Gastrocnemius medialis (tissue), 4 donors: ENCODE data around the gene MRPL40. TPM values are rescaled to one million over a fixed set of nuclear protein-coding genes. Genes with fewer than 3 reads are reported as not detected.

ENCODE experiments used
- ATAC-seq, 2 donors: fragments of 150-250 bp; one replicate each; pipeline ENCODE4 v1.9.1; 2016
- DNase-seq, 2 donors: peaks; one replicate each; pipeline ENCODE4 v3.0.0-alpha.2; 2019
- H3K27ac ChIP-seq, 4 donors: fragments of 200-600 bp; sonication (generic); 1 replicate in 1 of 4; 2 replicates in 3 of 4; pipeline ENCODE4 v1.5.1; 2016 to 2018; ENCODE audit warnings: mild to moderate bottlenecking in 2 of 4, moderate library complexity in 1 of 4
- H3K27me3 ChIP-seq, 3 donors: fragments of 200-600 bp; sonication (generic) in 2 of 3; 1 replicate in 1 of 3; 2 replicates in 2 of 3; pipeline versions ENCODE4 v1.5.1 to v1.6.0; 2016 to 2019; ENCODE audit warnings: mild to moderate bottlenecking in 1 of 3, moderate library complexity in 1 of 3
- H3K36me3 ChIP-seq, 2 donors: fragments of 200-600 bp; sonication (generic) in 1 of 2; one replicate each; pipeline ENCODE4 v1.5.1; 2017 to 2018
- H3K4me1 ChIP-seq, 2 donors: fragments of 200-600 bp; sonication (generic) in 1 of 2; one replicate each; pipeline ENCODE4 v1.5.1; 2016 to 2017; ENCODE audit warnings: mild to moderate bottlenecking in 2 of 2
- H3K4me3 ChIP-seq, 4 donors: fragments of 200-600 bp; sonication (generic) in 3 of 4; 1 replicate in 1 of 4; 2 replicates in 3 of 4; pipeline ENCODE4 v1.5.1; 2016 to 2019; ENCODE audit warnings: mild to moderate bottlenecking in 2 of 4
- H3K9me3 ChIP-seq, 3 donors: fragments of 200-600 bp; sonication (generic) in 2 of 3; 1 replicate in 1 of 3; 2 replicates in 2 of 3; pipeline ENCODE4 v1.5.1; 2016 to 2019
- POLR2A ChIP-seq, 2 donors: fragments of 450-650 bp; IDR thresholded peaks; one replicate each; pipeline ENCODE4 v1.6.1; 2017; ENCODE audit warnings: antibody characterized with exemption in 2 of 2, mild to moderate bottlenecking in 2 of 2, moderate library complexity in 2 of 2
- in situ Hi-C, 4 donors: fragments of 200-750 bp; cut with MboI; loops; one replicate each; pipeline versions ENCODE4 v1.15.0 to v1.8.0; 2017; ENCODE audit warnings: low sequenced_read_pairs in 4 of 4
- intact Hi-C: fragments of 100-400 bp; cut with DNase I; formaldehyde crosslinking; loops from one replicate; pipeline ENCODE4 v1.15.1; 2023; ENCODE audit warnings: low total_unique reads
- total RNA-seq, 4 donors: library from RNA; depleted of rRNA; stranded (reverse); fragments of >200 nt; gene quantifications; one replicate each; pipeline versions ENCODE4 v1.1.0 to v1.2.3, GENCODE V29; 2016
- TF ChIP-seq, protein P1 (sequence below), 5 experiments: fragments of 450-650 bp in 3 of 5; fragments of 200-600 bp in 2 of 5; sonication (generic) in 2 of 5; IDR thresholded peaks in 4 of 5; conservative IDR thresholded peaks in 1 of 5; 1 replicate in 4 of 5; 2 replicates in 1 of 5; pipeline ENCODE4 v1.5.1; 2016 to 2019; ENCODE audit warnings: antibody characterized with exemption in 5 of 5, mild to moderate bottlenecking in 3 of 5, moderate library complexity in 3 of 5

MRPL40 gene
- total RNA-seq, 4 donors from 2014 or later, result 53.8 to 75.1 (median 61.5) TPM

DNA sequence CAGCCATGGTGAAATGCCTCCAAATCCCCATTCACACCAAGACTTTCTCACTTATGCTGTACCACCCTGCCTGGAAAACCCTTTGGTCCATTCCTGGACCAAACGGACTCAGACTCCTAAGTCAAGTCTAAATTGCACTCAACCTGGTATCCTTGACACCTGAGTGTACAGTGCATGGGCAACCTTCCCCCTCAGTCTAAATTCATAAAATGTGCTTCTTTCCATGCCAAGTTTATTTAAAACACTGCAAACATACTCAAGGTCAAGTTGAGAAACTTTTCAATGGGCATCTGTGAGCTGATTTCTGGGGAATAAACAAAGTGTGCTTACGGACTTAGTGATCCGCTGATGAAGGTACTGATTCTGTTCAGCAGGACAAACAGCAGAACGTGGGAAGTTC lies 27.2 kb upstream of the MRPL40 start:
- Histone ChIP-seq H3K9me3 (no peaks in the 10 kb centered on the region), H3K27ac (no peak overlapping the region), H3K4me3 (no peak overlapping the region), H3K27me3 (no peaks in the 10 kb centered on the region), H3K4me1 (peaks cover 0 to 1% of the 10 kb centered on the region in 2 donors), H3K36me3 (peaks cover 0 to 60% of the 10 kb centered on the region in 2 donors)
- ATAC-seq (no peak), DNase-seq (no peak)
- TF ChIP-seq, protein P1, sequence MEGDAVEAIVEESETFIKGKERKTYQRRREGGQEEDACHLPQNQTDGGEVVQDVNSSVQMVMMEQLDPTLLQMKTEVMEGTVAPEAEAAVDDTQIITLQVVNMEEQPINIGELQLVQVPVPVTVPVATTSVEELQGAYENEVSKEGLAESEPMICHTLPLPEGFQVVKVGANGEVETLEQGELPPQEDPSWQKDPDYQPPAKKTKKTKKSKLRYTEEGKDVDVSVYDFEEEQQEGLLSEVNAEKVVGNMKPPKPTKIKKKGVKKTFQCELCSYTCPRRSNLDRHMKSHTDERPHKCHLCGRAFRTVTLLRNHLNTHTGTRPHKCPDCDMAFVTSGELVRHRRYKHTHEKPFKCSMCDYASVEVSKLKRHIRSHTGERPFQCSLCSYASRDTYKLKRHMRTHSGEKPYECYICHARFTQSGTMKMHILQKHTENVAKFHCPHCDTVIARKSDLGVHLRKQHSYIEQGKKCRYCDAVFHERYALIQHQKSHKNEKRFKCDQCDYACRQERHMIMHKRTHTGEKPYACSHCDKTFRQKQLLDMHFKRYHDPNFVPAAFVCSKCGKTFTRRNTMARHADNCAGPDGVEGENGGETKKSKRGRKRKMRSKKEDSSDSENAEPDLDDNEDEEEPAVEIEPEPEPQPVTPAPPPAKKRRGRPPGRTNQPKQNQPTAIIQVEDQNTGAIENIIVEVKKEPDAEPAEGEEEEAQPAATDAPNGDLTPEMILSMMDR (IDR thresholded peaks at IDR 0.05 in 4 of 5, conservative IDR thresholded peaks at IDR 0.05 in 1 of 5), result no peak
- no peak for TF ChIP-seq POLR2A (IDR thresholded peaks at IDR 0.05)
- in situ Hi-C loops, result no loop called here
- intact Hi-C loops, result no loop called here

- peaks cover 0 to 7% of the 10 kb centered on the region in 2 donors for H3K4me1 ChIP-seq
- no peak overlapping the region for H3K27ac ChIP-seq
- no peak for ATAC-seq
Observed at GRCh38 chr22:19405652-19406051, 26.7 kb upstream of the MRPL40 start.

DNA sequence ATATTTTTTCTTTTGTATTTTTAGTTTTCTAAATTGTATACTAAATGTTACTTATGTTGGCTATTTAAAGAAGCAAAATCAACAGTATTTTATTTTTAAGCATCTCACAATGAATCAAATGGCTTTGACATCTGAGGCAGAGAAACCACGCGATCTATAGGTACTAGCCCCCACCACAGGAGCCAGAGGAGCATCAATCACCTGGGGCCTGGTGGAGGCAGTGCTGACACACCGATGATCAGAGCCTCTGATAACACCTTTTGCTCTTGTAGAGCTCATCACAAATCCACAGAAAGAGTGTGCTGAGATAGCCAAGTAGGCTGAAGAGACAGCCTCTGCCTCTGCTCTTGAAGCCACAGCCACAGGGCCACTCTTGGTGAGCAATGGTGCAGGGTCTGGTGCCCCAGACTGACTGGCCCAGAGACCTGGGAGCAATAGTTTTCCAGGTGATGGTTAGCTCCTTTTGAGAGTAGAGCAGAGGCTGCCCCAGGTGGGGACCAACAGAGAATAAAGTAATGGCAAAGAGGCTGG lies 26.0 kb upstream of the MRPL40 start:
- in situ Hi-C loops, result no loop called here
- peaks cover 0 to 65% of the 10 kb centered on the region in 2 donors for H3K36me3 ChIP-seq

More at GRCh38 chr22:19405652-19406051, 26.7 kb upstream of the MRPL40 start:
- in situ Hi-C loops, result no loop called here
- no peak for TF ChIP-seq POLR2A (IDR thresholded peaks at IDR 0.05)
- TF ChIP-seq, protein P1 (IDR thresholded peaks at IDR 0.05 in 4 of 5, conservative IDR thresholded peaks at IDR 0.05 in 1 of 5), result no peak
- Histone ChIP-seq H3K9me3 (no peaks in the 10 kb centered on the region), H3K36me3 (peaks cover 0 to 65% of the 10 kb centered on the region in 2 donors), H3K4me3 (no peak overlapping the region), H3K27me3 (no peaks in the 10 kb centered on the region)
- intact Hi-C loops, result no loop called here
- DNase-seq, result no peak

DNA sequence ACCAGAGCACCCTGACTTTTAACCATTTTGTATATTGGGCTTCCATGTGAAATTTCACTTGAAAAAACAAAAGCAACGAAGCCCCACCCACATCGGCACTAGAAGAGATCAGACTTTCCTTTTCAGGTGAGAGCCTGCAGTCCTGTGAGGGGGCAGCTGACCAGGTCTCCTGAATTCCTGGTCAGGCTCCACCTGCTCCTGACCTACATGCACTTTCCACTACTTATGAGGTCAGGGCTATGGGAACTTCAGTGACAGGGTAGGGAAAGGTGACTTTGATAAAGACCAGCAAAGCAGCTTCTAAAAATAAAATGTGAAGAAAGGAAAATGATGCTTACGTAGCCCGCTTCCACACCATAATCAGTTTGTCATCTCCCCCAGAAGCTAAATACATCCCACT lies 25.5 kb upstream of the MRPL40 start:
- in situ Hi-C loops, result no loop called here
- ATAC-seq (no peak), DNase-seq (no peak)
- no peaks in the 10 kb centered on the region for H3K9me3 ChIP-seq
- no peak overlapping the region for H3K27ac ChIP-seq
- H3K4me1 ChIP-seq, result peaks cover 9 to 19% of the 10 kb centered on the region in 2 donors
- TF ChIP-seq POLR2A (IDR thresholded peaks at IDR 0.05), result no peak
- TF ChIP-seq, protein P1 (IDR thresholded peaks at IDR 0.05 in 4 of 5, conservative IDR thresholded peaks at IDR 0.05 in 1 of 5), result no peak
- H3K36me3 ChIP-seq, result peaks cover 0 to 63% of the 10 kb centered on the region in 2 donors
- H3K27me3 ChIP-seq, result no peaks in the 10 kb centered on the region
- intact Hi-C loops, result no loop called here
- H3K4me3 ChIP-seq, result no peak overlapping the region

More for the DNA sequence above, 26.0 kb upstream of the MRPL40 start:
- DNase-seq (no peak), ATAC-seq (no peak)
- H3K27ac ChIP-seq, result no peak overlapping the region
- TF ChIP-seq, protein P1 (IDR thresholded peaks at IDR 0.05 in 4 of 5, conservative IDR thresholded peaks at IDR 0.05 in 1 of 5), result no peak
- TF ChIP-seq POLR2A (IDR thresholded peaks at IDR 0.05), result no peak
- no peak overlapping the region for H3K4me3 ChIP-seq
- H3K4me1 ChIP-seq, result peaks cover 4 to 14% of the 10 kb centered on the region in 2 donors
- no peaks in the 10 kb centered on the region for H3K27me3 ChIP-seq
- intact Hi-C loops, result no loop called here
- no peaks in the 10 kb centered on the region for H3K9me3 ChIP-seq
